LNCaP clone FGC (cell line): ENCODE measurements around the gene CHCHD6.
A peak's percentile ranks its signal among the peaks of the same experiment; 100 is the strongest.

ENCODE experiments used
- DNase-seq: peaks from one replicate; pipeline ENCODE4 v3.0.0-alpha.2; 2011; ENCODE audit warnings: low read depth
- H3K4me3 ChIP-seq: 2 replicates; pipeline ENCODE4 v1.5.1; 2011; ENCODE audit warnings: mild to moderate bottlenecking, low read depth, low read length, control low read depth
- CTCF ChIP-seq: IDR thresholded peaks from 2 replicates; pipeline ENCODE4 v1.5.1; 2012; ENCODE audit warnings: mild to moderate bottlenecking; ENCODE audit not compliant: control insufficient read depth, insufficient read depth; ENCODE audit errors: extremely low read depth

The CHCHD6 gene

GRCh38 chr3:126956361-126956760 is 252.3 kb downstream of the CHCHD6 start:
- no peak for DNase-seq
- no peak for TF ChIP-seq CTCF

GRCh38 chr3:126956866-126957650 is 253.0 kb downstream of the CHCHD6 start:
- TF ChIP-seq CTCF: no peak
- no peak overlapping the region for H3K4me3 ChIP-seq
- DNase-seq: no peak

More at GRCh38 chr3:126956361-126956760, 252.3 kb downstream of the CHCHD6 start:
- H3K4me3 ChIP-seq: no peak overlapping the region

- no peak overlapping the region for H3K4me3 ChIP-seq
- TF ChIP-seq CTCF: no peak
- DNase-seq: no peak
These were observed 254.0 kb downstream of the CHCHD6 start for GRCh38 chr3:126957776-126958637.

GRCh38 chr3:126958638-126959085 is 254.6 kb downstream of the CHCHD6 start:
- DNase-seq: no peak
- no peak overlapping the region for H3K4me3 ChIP-seq
- TF ChIP-seq CTCF: no peak

GRCh38 chr3:126959136-126959920 is 255.3 kb downstream of the CHCHD6 start:
- no peak for TF ChIP-seq CTCF
- DNase-seq: no peak
- H3K4me3 ChIP-seq: no peak overlapping the region

- no peak overlapping the region for H3K4me3 ChIP-seq
- peak; percentile 27; the same call in 1 of the 2 replicates for TF ChIP-seq CTCF
- DNase-seq: peak; percentile 46
These were observed 256.0 kb downstream of the CHCHD6 start for GRCh38 chr3:126959921-126960603.
